Stimulated activated CD8-positive, alpha-beta memory T cell treated with anti-CD3 and anti-CD28 coated beads, Interleukin-12 subunit alpha, Interleukin-12 subunit beta, amount 100 ng/mL, for 1 hour (primary cell): ENCODE measurements around the gene HERC3.
"Not testable (repeated sequence)": the region's sequence is repeated elsewhere in the genome, so short reads cannot be mapped to it uniquely, and the experiment has no call there.

Source experiments
- DNase-seq: peaks from one replicate; pipeline ENCODE4 v3.0.0-alpha.2; 2020; ENCODE audit warnings: low read depth

HERC3 gene

GRCh38 chr4:88609387-88609786 is 17.1 kb downstream of the HERC3 start:
- DNase-seq: no peak

GRCh38 chr4:88609794-88610193 is 17.5 kb downstream of the HERC3 start:
- DNase-seq: not testable (repeated sequence)

- no peak for DNase-seq
Measured at GRCh38 chr4:88610771-88611170, 18.5 kb downstream of the HERC3 start.

- no peak for DNase-seq
Measured at GRCh38 chr4:88613417-88613875, 21.2 kb downstream of the HERC3 start.

- no peak for DNase-seq
Measured at GRCh38 chr4:88614058-88614457, 21.8 kb downstream of the HERC3 start.

GRCh38 chr4:88616275-88617150 is 24.2 kb downstream of the HERC3 start:
- no peak for DNase-seq

GRCh38 chr4:88618782-88619485 is 26.7 kb downstream of the HERC3 start:
- DNase-seq: no peak

GRCh38 chr4:88619971-88620370 is 27.7 kb downstream of the HERC3 start:
- no peak for DNase-seq

- DNase-seq: no peak
Measured at GRCh38 chr4:88621763-88622327, 29.6 kb downstream of the HERC3 start.

- no peak for DNase-seq
Measured at GRCh38 chr4:88623097-88623496, 30.8 kb downstream of the HERC3 start.

- no peak for DNase-seq
Measured at GRCh38 chr4:88628746-88629145, 36.5 kb downstream of the HERC3 start.

- no peak for DNase-seq
Measured at GRCh38 chr4:88629826-88630225, 37.5 kb downstream of the HERC3 start.

- DNase-seq: no peak
Measured at GRCh38 chr4:88630756-88631155, 38.5 kb downstream of the HERC3 start.

- DNase-seq: no peak
Measured at GRCh38 chr4:88643932-88644331, 51.7 kb downstream of the HERC3 start.

GRCh38 chr4:88645994-88646393 is 53.7 kb downstream of the HERC3 start:
- no peak for DNase-seq

GRCh38 chr4:88646528-88647280 is 54.4 kb downstream of the HERC3 start:
- no peak for DNase-seq

- DNase-seq: no peak
Measured at GRCh38 chr4:88649716-88650115, 57.4 kb downstream of the HERC3 start.

GRCh38 chr4:88653371-88653946 is 61.2 kb downstream of the HERC3 start:
- no peak for DNase-seq

- no peak for DNase-seq
Measured at GRCh38 chr4:88655226-88655625, 62.9 kb downstream of the HERC3 start.

- peak; percentile 8 for DNase-seq
Measured at GRCh38 chr4:88659055-88659889, 67.0 kb downstream of the HERC3 start.

GRCh38 chr4:88659890-88660208 is 67.6 kb downstream of the HERC3 start:
- no peak for DNase-seq
